Heart right ventricle (tissue), 16 donors: ENCODE data around the gene PRKAG2. TPM values are rescaled to one million over a fixed set of nuclear protein-coding genes. Genes with fewer than 3 reads are reported as not detected.

Experiments used
- ATAC-seq, 8 donors: fragments of 200-7000 bp; cut with Tn5 transposase; one replicate each; pipeline ENCODE4 v1.9.1; 2020; ENCODE audit warnings: mild to moderate bottlenecking in 8 of 8, moderate library complexity in 8 of 8, moderate number of reproducible peaks in 1 of 8
- DNase-seq, 2 donors: peaks; one replicate each; pipeline ENCODE4 v3.0.0-alpha.2; 2020
- H3K27ac ChIP-seq, 10 donors: fragments of 200-600 bp; sonication (generic) in 2 of 10; one replicate each; pipeline versions ENCODE4 v1.5.0 to v1.8.0; 2020 to 2022; ENCODE audit warnings: mild to moderate bottlenecking in 3 of 10
- H3K27me3 ChIP-seq, 7 donors: fragments of 200-600 bp; one replicate each; pipeline ENCODE4 v1.8.0; 2021 to 2022; ENCODE audit warnings: mild to moderate bottlenecking in 2 of 7
- H3K36me3 ChIP-seq, 9 donors: fragments of 200-600 bp; sonication (generic) in 1 of 9; one replicate each; pipeline versions ENCODE4 v1.5.0 to v1.8.0; 2020 to 2022; ENCODE audit warnings: mild to moderate bottlenecking in 2 of 9
- H3K4me1 ChIP-seq, 9 donors: fragments of 200-600 bp; sonication (generic) in 1 of 9; one replicate each; pipeline versions ENCODE4 v1.5.0 to v1.8.0; 2020 to 2022; ENCODE audit warnings: mild to moderate bottlenecking in 4 of 9
- H3K4me3 ChIP-seq, 10 donors: fragments of 200-600 bp; sonication (generic) in 2 of 10; one replicate each; pipeline versions ENCODE4 v1.5.0 to v1.8.0; 2020 to 2022; ENCODE audit warnings: mild to moderate bottlenecking in 7 of 10, moderate library complexity in 2 of 10
- H3K9me3 ChIP-seq, 11 donors: fragments of 200-600 bp in 10 of 11; sonication (generic) in 2 of 11; one replicate each; pipeline versions ENCODE4 v1.5.0 to v1.8.0; 2013 to 2022; ENCODE audit warnings: mild to moderate bottlenecking in 2 of 11, control low read depth in 1 of 11, moderate library complexity in 1 of 11
- CTCF ChIP-seq, 9 donors: fragments of 200-600 bp; sonication (generic) in 2 of 9; IDR thresholded peaks; one replicate each; pipeline versions ENCODE4 v1.5.0 to v1.8.0; 2021 to 2022; ENCODE audit warnings: antibody characterized with exemption in 9 of 9, mild to moderate bottlenecking in 5 of 9, moderate library complexity in 1 of 9
- WGBS, 2 donors: extraction: QIAGEN DNeasy Blood & Tissue Kit; methylation state at CpG; one replicate each; pipeline ENCODE4 v1.1.7; 2013; ENCODE audit warnings: inconsistent platforms in 1 of 2; 5-methylcytosine and 5-hydroxymethylcytosine counted together
- intact Hi-C, 10 donors: fragments of 100-400 bp; cut with DNase I; formaldehyde crosslinking; loops; one replicate each; pipeline versions ENCODE4 v1.11.1 to v1.14.2; 2022
- polyA plus RNA-seq, 2 donors: library from polyadenylated mRNA; stranded (reverse); fragments of 200-250 nt; gene quantifications; one replicate each; pipeline ENCODE4 v1.2.3, GENCODE V29; 2013
- total RNA-seq, 10 donors: library from RNA; stranded (reverse); fragmentation: NEBNext Ultra II Directional in 3 of 10; extraction: Animal tissue kit (Norgen Biotek cat#: 25700) in 3 of 10; gene quantifications; one replicate each; pipeline versions ENCODE4 v1.2.1 to v1.2.4, GENCODE V29; 2021 to 2023
- donor health status: Arrhythmogenic right ventricular cardiomyopathy.
- donor health status: ischemic (EF 13 %, LVEDD 7.1; RV severe dilation, severe dysfunction).
- donor health status: healthy with polysubstance abuse.
- donor health status: DM: no; HTN: yes; CAD: no.
- donor health status: DM: no; HTN: no; CAD: no.
- donor health status: ischemic (EF 25% LVEDD 6.9; RV normal size, moderate dysfunction).
- donor health status: ischemic (EF 25% LVEDD 5.7; RV mildly dilated, moderate dysfunction).
- donor health status: healthy.
- donor health status: DM: yes; HTN: yes; CAD: no.
- donor health status: Ischemic cardiomyopathy.
- donor health status: ischemic (EF 35%, LVEDD 5.7; RV mildly dilated, moderate dysfunction).
- donor health status: nonischemic (EF 11% LVEDD 7.7; RV severe dilation, severe dysfunction).
- donor health status: DM: yes; HTN: yes; CAD: no.
- donor health status: PGD.
- donor health status: ischemic (EF 29% LVEDD 5.4; RV normal size, mild dysfunction).
- donor health status: nonischemic (EF 23%, LVEDD 6.1; RV moderate dilation, normal function).

The PRKAG2 gene
- total and polyA plus RNA-seq, 12 donors: 52.4 to 156 (median 114) TPM

- H3K4me3 ChIP-seq: no peak overlapping the region
- no peak overlapping the region for H3K27ac ChIP-seq
- 89 to 90% methylated on average over 11 of the region's 11 CpGs for WGBS, 2 donors
- no peaks in the 10 kb centered on the region for H3K9me3 ChIP-seq
- ATAC-seq: no peak
- intact Hi-C loops: loop anchor here in 5 of 10 donors (10.0 kb wide), 3 partner anchors 85 to 245 kb away; partner anchors contain the start of gene PRKAG2 (in 2 of the 5)
- H3K27me3 ChIP-seq: no peaks in the 10 kb centered on the region
- H3K4me1 ChIP-seq: peaks cover 0 to 27% (median 0%) of the 10 kb centered on the region in 9 donors
- no peaks in the 10 kb centered on the region for H3K36me3 ChIP-seq
- DNase-seq: no peak
- no peak for TF ChIP-seq CTCF (IDR thresholded peaks at IDR 0.05)
Observed at GRCh38 chr7:151789380-151789947, 87.5 kb downstream of the PRKAG2 start.

DNA sequence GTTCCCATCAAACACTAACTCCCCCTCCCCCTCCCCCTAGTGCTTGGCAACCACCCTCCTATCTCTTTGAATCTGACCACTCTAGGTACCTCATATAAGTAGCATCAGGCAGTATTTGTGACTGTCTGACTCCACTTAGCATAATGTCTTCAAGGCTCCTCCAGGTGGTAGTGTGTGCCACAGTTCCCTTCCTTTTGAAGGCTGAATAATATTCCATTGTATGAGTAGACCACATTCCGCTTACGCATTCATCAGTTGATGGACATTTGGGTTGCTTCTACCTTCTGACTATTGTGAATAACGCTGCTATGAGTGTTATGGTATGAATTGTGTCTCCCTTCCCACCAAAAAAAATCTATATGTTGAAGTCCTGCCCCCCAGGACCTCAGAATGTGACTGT is 89.6 kb downstream of the PRKAG2 start:
- no peak overlapping the region for H3K4me3 ChIP-seq
- TF ChIP-seq CTCF (IDR thresholded peaks at IDR 0.05): no peak
- no peaks in the 10 kb centered on the region for H3K9me3 ChIP-seq
- 95 to 99% methylated on average over 3 of the region's 3 CpGs for WGBS, 2 donors
- H3K36me3 ChIP-seq: no peaks in the 10 kb centered on the region
- H3K4me1 ChIP-seq: peaks cover 0 to 25% (median 9%) of the 10 kb centered on the region in 9 donors
- intact Hi-C loops: loop anchor here in 5 of 10 donors (10.0 kb wide), 3 partner anchors 87 to 247 kb away; partner anchors contain the start of gene PRKAG2 (in 2 of the 5)
- no peak overlapping the region for H3K27ac ChIP-seq
- ATAC-seq: no peak
- no peaks in the 10 kb centered on the region for H3K27me3 ChIP-seq
- no peak for DNase-seq

- intact Hi-C loops: loop anchor here in 5 of 10 donors (10.0 kb wide), 3 partner anchors 88 to 248 kb away; partner anchors contain the start of gene PRKAG2 (in 2 of the 5)
- no peaks in the 10 kb centered on the region for H3K36me3 ChIP-seq
- 79 to 86% methylated on average over 5 of the region's 5 CpGs for WGBS, 2 donors
- no peak overlapping the region for H3K27ac ChIP-seq
- no peak for ATAC-seq
- no peak overlapping the region for H3K4me3 ChIP-seq
- no peak for TF ChIP-seq CTCF (IDR thresholded peaks at IDR 0.05)
- no peaks in the 10 kb centered on the region for H3K27me3 ChIP-seq
- no peak for DNase-seq
- no peaks in the 10 kb centered on the region for H3K9me3 ChIP-seq
- peaks cover 0 to 22% (median 9%) of the 10 kb centered on the region in 9 donors for H3K4me1 ChIP-seq
Observed at GRCh38 chr7:151786936-151787335, 90.0 kb downstream of the PRKAG2 start.

DNA sequence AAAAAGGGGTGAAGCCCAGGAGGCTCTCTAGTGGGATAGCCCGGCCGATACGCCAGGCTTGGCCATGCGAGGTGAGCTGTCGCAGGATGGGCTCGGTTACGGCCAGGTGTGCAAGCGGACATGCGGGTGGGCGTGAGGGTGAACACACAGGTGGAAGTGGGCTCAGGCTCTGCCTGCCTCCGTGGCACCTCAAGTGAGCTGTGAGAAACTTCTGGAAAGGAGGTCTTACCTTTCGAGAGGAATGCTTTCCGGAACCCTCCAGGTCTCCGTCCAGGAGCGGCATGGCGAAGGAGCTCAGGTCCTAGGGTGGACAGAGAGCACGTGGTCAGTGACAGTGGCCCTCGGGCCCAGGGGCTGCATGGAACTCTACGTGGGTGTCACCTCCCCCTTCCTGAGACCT is 90.7 kb downstream of the PRKAG2 start:
- Histone ChIP-seq H3K9me3 (no peaks in the 10 kb centered on the region), H3K4me3 (no peak overlapping the region), H3K36me3 (no peaks in the 10 kb centered on the region), H3K4me1 (peaks cover 0 to 17% (median 9%) of the 10 kb centered on the region in 9 donors), H3K27me3 (no peaks in the 10 kb centered on the region), H3K27ac (no peak overlapping the region)
- ATAC-seq (no peak), DNase-seq (no peak)
- TF ChIP-seq CTCF (IDR thresholded peaks at IDR 0.05): no peak
- 95 to 97% methylated on average over 19 of the region's 19 CpGs for WGBS, 2 donors
- intact Hi-C loops: loop anchor here in 5 of 10 donors (10.0 kb wide), 3 partner anchors 89 to 249 kb away; partner anchors contain the start of gene PRKAG2 (in 2 of the 5)
